ENCODE data around the gene BAIAP3.

BAIAP3 gene

DNA sequence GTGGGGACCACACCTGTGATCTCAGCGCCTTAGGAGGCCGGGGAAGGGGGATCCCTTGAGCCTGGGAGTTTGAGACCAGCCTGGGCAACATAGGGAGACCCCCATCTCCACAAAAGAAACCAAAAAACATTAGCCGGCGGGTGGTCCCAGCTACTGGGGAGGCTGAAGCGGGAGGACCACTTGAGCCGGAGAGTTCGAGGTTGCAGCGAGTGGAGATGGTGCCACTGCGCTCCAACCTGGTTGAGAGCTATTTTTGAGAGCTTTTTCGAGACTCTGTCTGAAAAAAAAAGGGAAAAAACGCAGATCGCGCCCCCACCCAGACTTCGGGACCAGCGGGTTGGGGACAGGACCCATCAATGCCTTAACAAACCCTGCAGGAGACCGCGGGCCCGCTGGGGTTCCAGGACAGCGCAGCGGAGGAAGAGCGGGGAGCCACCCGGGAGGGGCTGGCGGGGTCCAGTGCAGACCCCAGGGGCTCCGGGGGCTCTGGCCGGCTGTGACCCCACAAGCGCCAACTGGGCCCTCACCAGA, 762 bp upstream of the BAIAP3 start:
- DNase-seq (ENCODE audit: low read depth): no peak

DNA sequence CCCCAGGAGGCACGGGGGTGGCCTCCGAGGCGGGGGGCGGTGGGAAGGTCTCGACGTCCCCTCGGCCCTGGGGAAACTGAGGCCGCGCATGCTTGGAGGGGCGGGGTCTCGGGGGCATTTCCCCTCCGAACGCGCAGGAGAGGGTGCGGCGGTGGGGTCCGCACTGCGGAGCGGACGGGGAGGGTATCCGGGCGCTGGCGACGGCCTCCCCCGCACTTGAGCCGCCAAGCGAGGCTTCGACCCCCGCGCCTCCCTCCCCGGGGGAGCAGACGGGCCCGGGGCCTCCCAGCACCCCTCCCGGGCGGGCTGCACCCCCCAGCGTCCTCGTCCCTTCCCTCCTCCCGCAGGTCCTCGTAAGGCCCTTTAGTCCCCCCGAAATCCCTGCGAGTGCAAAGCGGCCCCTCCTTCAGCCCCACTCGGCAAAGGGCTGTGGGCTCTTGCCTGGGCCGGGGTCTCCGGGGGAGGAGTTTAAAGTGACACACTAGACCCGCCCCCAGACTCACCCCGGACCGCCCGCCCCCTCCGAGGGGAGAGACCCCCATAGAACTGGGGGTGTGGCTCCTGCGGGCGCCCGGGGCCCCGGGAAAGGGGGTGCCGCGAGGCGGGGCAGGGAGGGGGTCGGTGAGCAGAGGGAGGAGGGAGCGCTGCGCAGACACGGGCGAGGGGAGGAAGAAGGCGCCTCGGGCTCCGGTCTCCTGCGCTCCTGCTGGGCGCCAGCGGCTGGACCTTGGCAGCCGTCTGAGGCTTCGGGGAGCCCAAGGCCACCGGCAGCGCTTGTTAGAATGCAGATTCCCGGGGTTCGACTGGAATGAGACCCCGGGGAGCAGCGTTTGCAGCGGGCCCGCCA, 632 bp downstream of the BAIAP3 start:
- DNase-seq (ENCODE audit: low read depth): no peak

DNA sequence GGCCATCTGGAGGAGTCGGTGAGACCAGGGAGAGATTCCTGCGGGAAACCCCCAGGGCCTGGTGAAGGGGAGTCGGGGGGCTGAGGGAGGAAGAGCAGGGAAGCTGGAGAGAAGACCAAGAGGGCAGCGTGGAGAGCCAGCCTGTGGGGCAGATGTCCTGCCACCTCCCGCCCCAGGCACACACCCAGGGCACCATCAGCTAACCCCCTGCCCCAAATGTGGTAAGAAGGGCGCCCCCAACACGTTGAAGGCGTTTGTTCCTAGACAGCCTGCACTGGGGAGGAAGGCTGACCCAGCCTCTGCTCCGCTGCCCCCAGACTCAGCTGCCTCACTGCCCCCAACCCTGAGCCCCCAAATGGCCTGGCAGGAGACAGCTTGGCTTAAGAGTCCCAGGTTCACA, 1.3 kb downstream of the BAIAP3 start:
- DNase-seq (ENCODE audit: low read depth): no peak

DNA sequence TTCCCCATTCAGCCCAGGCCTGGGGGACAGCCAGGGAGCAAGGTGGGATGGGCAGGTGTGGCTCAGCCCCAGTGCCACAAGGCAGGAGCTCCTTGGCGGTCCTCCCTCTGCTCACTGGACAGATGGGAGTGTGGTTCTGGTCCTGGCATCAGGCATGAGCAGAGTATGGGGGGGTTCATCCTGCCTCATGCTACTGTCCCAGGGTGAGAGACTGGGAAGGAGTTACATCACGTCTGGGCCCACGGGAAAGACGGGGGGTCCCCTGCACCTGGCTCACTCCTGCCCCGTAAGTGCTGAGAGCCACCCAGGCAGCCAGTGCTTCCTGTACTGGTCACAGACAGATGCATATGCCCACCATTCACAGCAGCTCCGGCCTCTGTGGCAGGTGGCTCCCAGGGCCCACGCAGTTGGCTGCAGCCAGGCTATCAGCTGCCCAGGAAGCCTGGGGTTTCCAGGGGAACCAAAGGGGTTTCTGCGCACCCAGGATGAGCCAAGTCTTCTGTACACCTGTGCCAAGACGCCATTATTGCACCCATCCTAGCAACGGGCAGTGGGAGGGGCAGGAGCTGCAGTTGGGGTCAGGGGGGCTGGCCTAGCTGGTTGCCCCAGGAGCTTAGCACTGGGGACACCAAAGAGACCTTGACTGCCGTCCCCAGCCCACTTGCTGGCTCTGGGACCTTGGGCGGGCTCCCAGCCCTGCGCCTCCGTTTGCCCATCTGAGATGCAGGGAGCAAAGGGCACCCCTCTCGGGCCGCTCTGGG, 1.9 kb downstream of the BAIAP3 start:
- no peak for DNase-seq (ENCODE audit: low read depth)

DNA sequence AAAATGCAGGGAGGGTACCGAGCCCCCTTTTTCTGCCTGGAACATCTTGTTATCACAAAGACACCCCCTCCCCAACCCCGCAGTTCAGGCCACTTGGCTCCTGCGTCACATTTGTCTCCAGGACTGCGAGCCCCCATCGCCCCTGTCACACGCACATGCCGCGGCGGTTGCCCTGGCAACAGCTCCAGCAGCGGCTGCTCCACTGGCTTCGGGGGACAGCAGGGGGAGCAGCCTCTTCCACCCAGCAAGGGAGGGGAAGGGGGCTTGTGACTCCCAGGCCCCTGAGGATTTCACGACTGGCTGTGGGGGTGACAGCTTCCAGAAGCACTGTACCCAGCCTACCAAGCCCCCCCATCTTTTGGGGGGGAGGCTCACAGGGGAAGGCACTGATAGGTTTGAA, 2.6 kb downstream of the BAIAP3 start:
- no peak for DNase-seq (ENCODE audit: low read depth)

DNA sequence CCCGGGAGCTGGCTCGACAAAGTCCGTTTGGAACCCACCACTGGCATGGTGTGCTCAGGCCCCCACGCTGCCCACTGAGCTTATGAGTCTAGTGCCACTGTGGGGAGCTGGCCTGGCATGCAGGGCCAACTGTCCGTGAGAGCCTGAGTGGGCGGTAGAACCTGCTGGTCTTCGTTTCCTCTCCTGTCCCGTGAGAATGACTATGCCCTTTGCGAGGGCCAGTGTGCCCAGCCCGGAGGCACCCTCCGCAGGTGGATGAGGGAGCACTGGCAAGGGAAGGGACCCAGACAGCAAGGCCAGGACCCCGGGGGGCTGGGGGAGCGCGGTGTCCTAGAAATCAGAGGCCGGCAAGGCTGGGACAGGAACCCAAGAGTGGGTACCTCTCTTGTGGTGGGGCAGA, 3.2 kb downstream of the BAIAP3 start:
- DNase-seq (ENCODE audit: low read depth): no peak

DNA sequence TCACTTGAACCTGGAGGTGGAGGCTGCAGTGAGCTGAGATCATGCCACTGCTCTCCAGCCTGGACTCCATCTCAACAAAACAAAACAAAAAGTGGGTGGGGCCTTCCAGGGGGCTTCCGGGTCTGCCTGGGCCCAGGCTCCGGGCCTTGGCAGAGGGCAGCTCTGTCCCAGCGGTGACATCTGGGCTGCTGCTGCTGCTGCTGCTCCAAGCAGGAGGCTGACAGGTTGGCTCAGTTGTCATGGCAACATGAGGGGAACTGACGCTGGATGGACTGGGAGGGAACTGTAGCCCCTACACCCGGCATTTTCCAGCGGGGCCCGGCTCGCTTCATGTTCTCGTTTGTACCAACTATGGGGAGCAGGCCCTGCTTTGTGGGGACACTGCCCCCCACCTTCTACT, 4.0 kb downstream of the BAIAP3 start:
- DNase-seq (ENCODE audit: low read depth): no peak

DNA sequence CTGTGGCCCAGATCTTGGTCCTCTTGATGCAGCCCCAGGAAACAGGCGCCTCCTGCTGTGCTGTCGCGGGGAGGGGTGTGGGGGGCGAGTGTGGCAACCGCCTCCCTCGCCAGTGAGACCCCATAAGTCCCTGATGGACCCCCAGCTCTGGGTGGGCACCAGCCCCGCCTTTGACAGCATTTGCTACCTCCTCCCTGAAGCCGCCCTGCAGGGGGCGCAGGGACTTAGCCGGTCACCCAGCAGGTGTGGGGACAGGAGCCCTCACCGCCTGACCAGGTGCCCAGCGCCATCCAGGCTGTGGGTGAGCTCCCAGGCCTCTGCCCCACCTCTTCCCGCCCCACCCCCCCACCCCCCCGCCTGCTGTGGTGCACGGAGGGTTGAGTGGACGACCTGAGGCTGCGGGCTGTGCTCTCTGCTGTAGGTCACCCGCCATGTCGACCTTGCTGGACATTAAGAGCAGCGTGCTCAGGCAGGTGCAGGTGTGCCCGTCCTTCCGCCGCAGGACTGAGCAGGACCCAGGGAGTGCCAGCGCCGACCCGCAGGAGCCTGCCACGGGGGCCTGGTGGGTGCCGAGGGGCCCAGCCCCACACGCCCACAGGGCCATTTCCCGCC, 4.8 kb downstream of the BAIAP3 start:
- DNase-seq (ENCODE audit: low read depth): no peak

DNA sequence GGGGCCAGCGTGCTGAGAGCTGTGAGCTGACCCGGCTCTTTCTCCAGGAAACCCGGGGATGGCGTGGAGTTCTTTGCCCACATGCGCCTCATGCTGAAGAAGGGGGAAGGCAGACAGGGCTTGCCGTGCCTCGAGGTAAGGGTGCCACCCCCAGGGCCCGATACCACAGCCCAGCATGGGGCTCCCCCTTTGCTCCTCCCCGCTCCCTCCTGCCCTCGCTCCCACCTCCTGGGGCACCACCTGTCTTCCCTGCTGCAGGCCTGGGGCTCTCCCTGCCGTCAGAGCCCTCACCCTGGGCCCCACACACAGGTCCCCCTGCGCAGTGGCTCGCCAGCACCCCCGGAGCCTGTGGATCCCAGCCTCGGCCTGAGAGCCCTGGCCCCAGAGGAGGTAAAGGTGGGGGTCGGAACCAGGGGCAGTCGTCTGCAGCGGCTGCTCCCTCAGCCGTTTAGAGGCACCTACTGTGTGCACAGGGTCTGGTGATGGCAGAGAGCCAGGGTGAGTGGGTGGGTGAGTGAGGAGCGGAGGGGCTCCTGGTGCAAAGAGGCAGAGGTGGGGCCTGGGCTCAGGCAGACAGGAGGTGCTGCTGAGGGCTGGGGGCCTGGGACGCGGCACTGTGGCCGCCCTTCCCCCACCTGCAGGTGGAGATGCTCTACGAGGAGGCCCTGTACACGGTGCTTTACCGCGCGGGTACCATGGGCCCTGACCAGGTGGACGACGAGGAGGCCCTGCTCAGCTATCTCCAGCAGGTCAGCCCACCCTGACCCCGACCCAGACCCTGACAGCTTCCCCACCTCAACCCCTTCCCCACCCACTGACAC, 5.6 kb downstream of the BAIAP3 start:
- no peak for DNase-seq (ENCODE audit: low read depth)

DNA sequence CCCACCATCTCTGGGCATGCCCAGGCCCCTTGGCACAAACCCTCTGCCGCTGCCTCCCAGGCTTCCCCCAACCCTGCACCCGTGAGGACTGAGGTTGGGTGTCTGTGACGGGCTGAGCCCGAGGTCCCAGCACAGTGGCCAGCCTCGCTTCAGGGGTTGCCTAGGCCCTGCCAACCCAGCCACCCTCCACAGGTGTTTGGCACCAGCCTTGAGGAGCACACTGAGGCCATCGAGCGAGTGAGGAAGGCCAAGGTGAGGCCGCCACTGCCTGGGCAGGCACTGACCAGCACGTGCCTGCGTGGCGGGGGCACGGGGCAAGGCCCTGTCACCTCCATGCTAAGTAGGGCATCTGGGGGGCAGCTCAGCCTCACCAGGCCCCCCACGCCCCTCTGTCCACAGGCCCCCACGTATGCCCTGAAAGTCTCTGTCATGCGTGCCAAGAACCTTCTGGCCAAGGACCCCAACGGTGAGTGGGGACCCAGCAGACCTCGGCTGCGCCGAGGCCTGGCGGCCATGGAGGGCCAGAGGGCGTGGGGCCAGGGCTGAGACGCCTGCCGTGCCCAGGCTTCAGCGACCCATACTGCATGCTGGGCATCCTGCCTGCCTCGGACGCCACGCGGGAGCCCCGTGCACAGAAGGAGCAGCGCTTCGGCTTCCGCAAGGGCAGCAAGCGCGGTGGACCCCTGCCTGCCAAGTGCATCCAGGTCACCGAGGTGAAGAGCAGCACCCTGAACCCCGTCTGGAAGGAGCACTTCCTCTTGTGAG, 7.5 kb downstream of the BAIAP3 start:
- DNase-seq (ENCODE audit: low read depth): no peak

DNA sequence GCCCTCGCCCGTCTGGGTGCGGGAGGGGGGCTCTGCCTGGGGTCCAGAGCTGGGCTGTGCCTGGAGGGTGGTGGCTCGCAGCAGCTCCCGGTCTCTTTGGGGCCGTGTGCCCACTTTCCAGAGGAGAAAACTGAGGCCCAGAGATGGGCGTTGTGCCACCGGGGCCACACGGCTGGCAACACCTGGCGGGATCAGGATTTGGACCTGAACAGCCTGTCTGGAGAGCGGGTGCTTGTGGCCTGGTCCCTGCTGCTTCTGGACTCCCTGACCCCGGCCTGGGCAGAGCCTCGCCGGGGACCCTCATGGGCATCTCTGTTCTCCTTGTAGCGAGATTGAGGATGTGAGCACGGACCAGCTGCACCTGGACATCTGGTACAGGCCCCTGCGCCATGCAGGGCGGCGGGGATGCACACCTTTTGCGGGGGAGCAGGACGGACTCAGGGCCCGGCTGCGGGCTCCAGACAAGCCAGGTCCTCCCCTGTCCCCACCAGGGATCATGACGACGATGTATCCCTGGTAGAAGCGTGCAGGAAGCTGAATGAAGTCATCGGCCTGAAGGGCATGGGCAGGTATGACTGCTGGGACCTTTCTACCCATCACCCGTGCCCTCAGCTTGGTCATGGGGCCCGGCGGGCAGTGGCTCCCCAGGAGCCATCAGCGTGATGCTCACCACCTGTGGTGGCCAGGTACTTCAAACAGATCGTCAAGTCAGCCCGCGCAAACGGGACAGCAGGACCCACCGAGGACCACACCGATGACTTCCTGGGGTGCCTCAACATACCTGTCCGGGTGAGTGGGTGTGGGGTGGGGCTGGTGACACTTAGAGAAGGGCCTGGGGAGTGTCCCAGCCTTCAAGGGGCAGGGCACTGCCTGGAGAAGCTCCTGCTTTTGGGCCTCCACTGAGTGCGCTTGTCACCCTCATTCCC, 8.3 kb downstream of the BAIAP3 start:
- DNase-seq (ENCODE audit: low read depth): no peak

DNA sequence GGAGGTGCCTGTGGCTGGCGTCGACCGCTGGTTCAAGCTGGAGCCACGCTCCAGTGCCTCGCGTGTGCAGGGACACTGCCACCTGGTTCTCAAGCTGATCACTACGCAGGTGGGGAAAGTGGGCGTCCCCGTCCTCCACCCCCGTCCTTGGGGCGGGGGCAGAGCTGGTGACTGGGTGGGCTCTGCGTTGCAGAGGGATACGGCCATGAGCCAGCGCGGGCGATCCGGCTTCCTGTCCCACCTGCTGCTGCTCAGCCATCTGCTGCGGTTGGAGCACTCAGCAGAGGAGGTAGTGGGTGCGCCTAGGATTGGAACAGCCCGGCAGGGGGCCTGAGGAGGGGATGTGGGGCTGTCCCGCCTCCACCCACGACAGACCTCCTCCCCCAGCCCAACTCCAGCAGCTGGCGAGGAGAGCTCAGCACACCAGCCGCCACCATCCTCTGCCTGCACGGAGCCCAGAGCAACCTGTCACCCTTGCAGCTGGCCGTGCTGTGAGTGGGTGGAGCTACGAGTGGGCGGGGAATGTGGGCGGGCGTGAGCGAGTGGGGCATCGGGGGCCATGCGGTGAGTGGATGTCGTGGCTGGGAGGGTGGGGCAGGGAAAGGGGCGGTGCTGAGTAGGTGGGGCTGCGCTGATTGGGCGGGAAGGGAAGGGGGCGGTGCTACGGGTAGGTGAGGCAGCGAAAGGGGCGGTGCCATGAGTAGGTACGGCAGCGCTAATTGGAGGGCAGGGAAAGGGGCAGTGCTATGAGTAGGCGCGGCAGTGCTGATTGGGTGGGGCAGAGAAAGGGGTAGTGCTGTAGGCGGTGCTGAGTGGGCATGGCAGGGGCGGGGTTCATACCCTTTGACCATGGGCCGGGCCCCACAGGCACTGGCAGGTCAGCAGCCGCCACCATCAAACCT, 9.3 kb downstream of the BAIAP3 start:
- peak; percentile 50 for DNase-seq (ENCODE audit: low read depth)

DNA sequence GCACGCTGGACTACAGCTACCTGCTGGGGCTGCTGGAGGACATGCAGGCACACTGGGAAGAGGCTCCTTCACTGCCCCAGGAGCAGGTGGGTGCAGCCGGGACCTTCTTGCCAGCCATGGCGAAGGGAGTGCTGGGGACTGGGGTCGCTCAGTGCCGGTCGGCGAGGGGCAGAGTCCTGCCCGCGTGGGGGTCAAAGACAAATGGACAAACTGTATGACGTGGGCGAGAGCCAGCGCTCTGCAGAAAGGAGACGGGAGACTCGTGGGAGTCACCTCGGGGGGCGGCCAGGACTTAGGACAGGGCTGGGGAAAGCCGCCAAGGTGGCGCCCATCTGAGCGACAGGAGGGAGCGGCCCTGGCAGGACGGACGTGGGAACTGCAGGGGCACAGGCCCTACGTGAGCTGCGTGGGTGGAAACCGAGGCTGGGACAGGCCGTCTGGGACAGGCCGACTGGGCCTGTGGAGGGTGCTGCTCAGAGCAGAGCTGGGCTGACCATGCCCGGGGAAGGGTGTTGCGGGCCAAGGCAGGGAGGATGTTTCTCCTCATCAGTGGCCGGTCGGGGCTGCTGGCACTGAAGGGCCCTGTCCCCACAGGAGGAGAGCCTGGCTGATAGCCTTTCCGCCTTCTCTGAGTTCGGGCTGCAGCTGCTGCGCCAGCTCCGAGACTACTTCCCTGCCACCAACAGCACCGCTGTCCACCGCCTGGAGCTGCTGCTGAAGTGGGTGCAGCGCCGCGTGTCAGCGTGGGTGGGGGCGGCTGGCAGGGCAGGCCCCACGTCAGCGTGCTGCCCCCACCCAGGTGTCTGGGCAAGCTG, 10.2 kb downstream of the BAIAP3 start:
- DNase-seq (ENCODE audit: low read depth): no peak

DNA sequence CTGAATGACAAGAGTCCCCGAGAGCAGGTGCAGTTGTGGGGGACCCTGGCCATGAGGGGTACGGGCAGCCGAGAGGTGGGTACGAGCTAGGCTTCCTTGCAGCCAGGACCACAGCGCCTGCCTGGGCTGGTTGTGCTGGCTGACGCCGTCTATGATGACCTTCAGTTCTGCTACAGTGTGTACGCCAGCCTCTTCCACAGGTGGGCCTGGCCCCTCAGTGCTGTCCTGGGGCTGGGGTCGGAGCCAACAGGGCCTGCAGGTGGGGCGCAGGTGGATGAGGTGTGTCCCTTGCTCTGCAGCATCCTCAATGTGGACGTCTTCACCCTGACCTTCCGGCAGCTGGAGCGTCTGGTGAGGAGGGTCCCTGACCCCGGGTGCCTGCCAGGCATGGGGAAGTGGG, 11.1 kb downstream of the BAIAP3 start:
- no peak for DNase-seq (ENCODE audit: low read depth)

DNA sequence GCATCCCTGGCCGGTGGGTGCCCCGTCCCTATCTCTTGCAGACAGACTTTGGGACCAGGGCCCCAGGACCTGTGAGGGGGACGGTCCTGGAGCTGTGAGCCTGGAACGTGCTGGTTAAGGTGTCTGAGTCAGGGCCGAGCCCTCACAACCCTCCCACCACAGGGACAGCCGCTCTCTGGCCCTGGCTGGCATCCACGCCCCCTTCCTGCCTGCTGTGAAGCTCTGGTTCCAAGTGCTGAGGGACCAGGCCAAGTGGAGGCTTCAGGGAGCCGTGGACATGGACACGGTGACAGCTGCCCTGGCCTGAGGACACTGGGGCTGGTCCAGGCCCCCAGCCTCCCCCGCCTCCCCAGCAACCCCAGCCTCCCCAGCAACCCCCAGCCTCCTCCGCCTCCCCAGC, 11.6 kb downstream of the BAIAP3 start:
- DNase-seq (ENCODE audit: low read depth): no peak

DNA sequence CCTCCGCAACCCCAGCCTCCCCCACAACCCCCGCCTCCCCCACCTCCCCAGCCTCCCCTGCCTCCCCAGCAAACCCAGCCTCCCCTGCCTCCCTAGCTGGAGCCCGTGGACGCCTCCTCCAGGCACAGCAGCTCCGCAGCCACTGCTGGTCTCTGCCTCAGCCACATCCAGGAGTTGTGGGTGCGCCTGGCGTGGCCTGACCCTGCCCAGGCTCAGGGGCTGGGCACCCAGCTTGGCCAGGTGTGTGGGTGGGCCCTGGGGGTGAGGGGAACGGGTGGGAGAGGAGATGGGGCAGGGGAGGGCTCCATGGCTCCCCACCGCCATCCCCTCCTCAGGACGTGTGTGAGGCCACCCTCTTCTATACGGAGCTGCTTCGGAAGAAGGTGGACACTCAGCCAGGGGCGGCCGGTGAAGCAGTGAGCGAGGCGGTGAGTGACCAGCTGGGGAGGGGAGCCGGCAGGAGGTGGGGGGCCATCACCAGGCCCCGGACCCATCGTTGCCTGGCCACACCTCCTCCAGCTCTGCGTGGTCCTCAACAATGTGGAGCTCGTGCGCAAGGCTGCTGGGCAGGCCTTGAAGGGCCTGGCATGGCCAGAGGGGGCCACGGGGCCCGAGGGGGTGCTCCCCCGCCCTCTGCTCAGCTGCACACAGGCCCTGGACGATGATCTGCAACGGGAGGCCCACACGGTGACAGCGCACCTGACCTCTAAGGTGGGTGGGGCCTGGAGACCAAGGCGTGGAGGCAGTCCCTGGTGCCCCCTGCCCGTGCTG, 12.4 kb downstream of the BAIAP3 start:
- DNase-seq (ENCODE audit: low read depth): no peak

All from fibroblast of gingiva (primary cell).